Epithelial cell of alveolus of lung (primary cell): ENCODE results near the gene KRTAP3-3. TPM values are rescaled to one million over a fixed set of nuclear protein-coding genes. Genes with fewer than 3 reads are reported as not detected.

Source experiments
- total RNA-seq: library from RNA; depleted of rRNA; stranded (reverse); fragments of >200 nt; gene quantifications from 2 replicates; pipeline ENCODE4 v1.2.1, GENCODE V29; 2015

Gene KRTAP3-3
- total RNA-seq, result not detected in 2 replicates

DNA sequence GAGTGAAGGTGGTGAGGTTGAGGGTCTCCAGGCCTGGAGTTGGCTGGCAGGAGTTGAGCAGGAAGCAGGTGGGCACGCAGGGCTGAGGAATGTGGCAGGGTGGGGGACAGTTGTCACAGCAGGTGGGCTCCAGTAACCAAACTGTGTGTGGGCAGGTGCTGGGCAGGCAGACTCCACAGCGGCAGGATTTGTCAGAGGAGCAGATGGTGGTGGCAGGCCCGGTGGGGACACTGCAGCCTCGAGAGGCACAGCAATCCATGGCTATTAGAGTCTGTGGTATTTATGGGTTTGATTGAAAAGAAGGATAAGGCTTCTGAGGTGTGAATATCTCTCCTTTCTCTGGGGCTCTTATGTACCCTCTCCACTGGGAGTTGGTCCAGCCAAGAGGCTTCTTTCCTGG, at the start of gene KRTAP3-3:
TSS of gene KRTAP3-3 (minus strand) at position 326 of the 400 bp plus-strand sequence. CDS start at position 259, 67 bp downstream.

DNA sequence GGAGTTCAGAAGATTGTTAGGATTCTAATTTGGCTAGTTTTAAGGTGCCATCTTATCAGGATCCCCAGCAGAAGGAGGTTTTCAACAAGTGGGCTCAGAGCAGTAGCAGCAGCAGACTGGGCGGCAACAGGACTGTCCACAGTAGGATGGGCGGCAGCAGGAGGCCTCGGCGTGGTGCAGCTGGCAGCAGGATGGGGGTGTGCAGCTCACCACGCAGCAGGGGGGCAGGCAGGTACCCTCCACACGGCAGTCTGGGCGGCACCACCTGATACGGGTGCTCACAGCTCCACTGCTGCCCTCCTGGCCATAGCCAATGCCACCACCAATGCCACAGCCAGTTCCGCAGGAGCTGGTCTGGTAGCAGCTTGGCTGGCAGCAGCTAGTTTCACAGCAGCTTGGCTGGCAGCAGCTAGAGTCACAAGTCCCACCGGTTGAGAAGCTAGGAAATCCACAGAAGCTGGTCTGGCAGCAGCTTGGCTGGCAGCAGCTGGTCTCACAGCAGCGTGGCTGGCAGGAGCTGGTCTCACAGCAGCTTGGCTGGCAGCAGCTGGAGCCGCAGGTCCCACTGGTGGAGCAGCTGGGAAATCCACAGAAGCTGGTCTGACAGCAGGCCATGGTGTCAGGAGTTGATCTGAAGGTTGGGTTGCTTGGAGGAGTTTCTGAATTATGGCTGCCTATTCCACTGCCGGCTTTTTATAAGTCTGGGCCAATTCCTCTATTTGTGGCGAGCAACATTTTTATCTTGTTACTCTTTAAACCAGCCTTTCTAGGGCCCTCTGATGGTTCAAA, 47.0 kb upstream of the KRTAP3-3 start, which contains the start of gene KRTAP1-1:
TSS of gene KRTAP1-1 (minus strand) at position 668 of the 789 bp plus-strand sequence. CDS start at position 615, 53 bp downstream.

DNA sequence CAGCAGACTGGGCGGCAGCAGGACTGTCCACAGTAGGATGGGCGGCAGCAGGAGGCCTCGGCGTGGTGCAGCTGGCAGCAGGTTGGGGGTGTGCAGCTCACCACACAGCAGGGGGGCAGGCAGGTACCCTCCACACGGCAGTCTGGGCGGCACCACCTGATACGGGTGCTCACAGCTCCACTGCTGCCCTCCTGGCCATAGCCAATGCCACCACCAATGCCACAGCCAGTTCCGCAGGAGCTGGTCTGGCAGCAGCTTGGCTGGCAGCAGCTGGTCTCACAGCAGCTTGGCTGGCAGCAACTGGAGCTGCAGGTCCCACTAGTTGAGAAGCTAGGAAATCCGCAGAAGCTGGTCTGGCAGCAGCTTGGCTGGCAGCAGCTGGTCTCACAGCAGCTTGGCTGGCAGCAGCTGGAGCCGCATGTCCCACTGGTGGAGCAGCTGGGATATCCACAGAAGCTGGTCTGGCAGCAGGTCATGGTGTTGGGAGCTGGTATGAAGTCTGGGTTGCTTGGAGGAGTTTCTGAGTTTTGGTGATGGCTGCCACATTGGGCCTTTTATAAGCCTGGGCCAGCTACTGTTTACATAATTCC, 40.5 kb upstream of the KRTAP3-3 start, which contains the start of gene KRTAP1-3:
TSS of gene KRTAP1-3 (minus strand) at position 529 of the 590 bp plus-strand sequence. CDS start at position 476, 53 bp downstream.

DNA sequence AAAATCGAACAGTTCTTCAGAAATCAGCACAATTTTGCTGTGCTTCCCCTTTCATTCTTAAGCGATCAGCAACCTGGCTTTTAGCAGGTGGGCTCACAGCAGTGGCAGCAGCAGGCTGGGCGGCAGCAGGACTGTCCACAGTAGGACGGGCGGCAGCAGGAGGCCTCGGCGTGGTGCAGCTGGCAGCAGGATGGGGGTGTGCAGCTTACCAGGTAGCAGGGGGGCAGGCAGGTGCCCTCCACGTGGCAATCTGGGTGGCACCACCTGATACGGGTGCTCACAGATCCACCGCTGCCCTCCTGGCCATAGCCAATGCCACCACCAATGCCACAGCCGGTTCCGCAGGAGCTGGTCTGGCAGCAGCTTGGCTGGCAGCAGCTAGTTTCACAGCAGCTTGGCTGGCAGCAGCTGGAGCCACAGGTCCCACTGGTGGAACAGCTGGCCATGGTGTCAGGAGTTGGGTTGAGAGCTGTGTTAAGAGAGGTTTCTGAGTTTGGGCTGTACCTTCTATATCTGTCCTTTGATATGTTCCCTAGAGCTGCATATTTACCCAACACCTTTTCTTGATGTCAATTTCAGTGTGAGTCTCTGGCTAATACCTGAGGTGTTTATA, 35.8 kb upstream of the KRTAP3-3 start, which contains the start of gene KRTAP1-4:
TSS of gene KRTAP1-4 (minus strand) at position 563 of the 613 bp plus-strand sequence. CDS start at position 446, 117 bp downstream.

GRCh38 chr17:41026715-41027471, 32.9 kb upstream of the KRTAP3-3 start, which contains the start of gene KRTAP1-5:
Gene KRTAP1-5 (minus strand): TSS chr17:41027208. CDS start chr17:41027155, 53 bp downstream.

DNA sequence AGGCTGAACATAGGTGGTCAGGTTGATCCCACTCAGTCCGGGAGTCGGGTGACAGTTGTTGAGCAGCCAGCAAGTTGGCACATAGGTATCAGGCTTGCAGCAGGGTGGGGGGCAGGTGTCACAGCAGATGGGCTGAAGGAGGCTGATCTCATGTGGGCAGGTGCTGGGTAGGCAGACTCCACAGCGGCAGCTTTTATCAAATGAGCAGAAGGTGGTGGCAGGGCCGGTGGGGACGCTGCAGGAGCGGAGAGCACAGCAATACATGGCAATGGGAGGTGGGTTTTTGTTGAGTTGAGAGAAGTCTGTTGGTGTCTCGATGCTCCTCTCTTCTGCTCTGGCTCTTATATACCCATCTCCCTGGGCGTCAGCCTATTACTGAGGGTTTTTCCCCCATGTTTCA, 14.8 kb upstream of the KRTAP3-3 start, which contains the start of gene KRTAP3-1:
TSS of gene KRTAP3-1 (minus strand) at position 318 of the 400 bp plus-strand sequence. CDS start at position 264, 54 bp downstream.

GRCh38 chr17:40999563-40999962, 5.6 kb upstream of the KRTAP3-3 start, which contains the start of gene KRTAP3-2:
Gene KRTAP3-2 (minus strand): TSS chr17:40999906. CDS start chr17:40999853, 53 bp downstream.

GRCh38 chr17:40984226-40984625, 9.7 kb downstream of the KRTAP3-3 start, which contains the start of gene KRT40:
Gene KRT40 (minus strand): TSS chr17:40984326. CDS start chr17:40984273, 53 bp downstream.

GRCh38 chr17:40966848-40967247, 27.1 kb downstream of the KRTAP3-3 start, which contains the start of gene KRT39:
Gene KRT39 (minus strand): TSS chr17:40966948. CDS start chr17:40966856, 92 bp downstream.

Other genes with a start within 250 kb of the KRTAP3-3 start
- gene KRT25, start 238.8 kb downstream of the KRTAP3-3 start, total RNA-seq, result not detected in 2 replicates
- not detected in 2 replicates for gene KRT26, start 222.0 kb downstream of the KRTAP3-3 start, total RNA-seq
- gene KRT27, start 211.6 kb downstream of the KRTAP3-3 start, total RNA-seq, result not detected in 2 replicates
- gene KRT28, start 194.2 kb downstream of the KRTAP3-3 start, total RNA-seq, result not detected in 2 replicates
- gene KRT10, start 171.6 kb downstream of the KRTAP3-3 start, total RNA-seq, result 24.4 and 33.1 TPM in 2 replicates
- not detected in 2 replicates for gene KRT12, start 126.9 kb downstream of the KRTAP3-3 start, total RNA-seq
- not detected in 2 replicates for gene KRT20, start 108.9 kb downstream of the KRTAP3-3 start, total RNA-seq
- under 0.01 TPM in 1 of 2 replicates, not detected in the other for gene KRT23, start 56.5 kb downstream of the KRTAP3-3 start, total RNA-seq
- 0.52 TPM in 1 of 2 replicates, not detected in the other for gene KRT39, start 27.2 kb downstream of the KRTAP3-3 start, total RNA-seq
- gene KRT40, start 9.8 kb downstream of the KRTAP3-3 start, total RNA-seq, result not detected in 2 replicates
- gene KRTAP3-2, start 5.7 kb upstream of the KRTAP3-3 start, total RNA-seq, result not detected in 2 replicates
- not detected in 2 replicates for gene KRTAP3-1, start 15.0 kb upstream of the KRTAP3-3 start, total RNA-seq
- gene KRTAP1-5, start 33.0 kb upstream of the KRTAP3-3 start, total RNA-seq, result 10.1 TPM in 1 of 2 replicates, not detected in the other
- not detected in 2 replicates for gene KRTAP1-4, start 36.0 kb upstream of the KRTAP3-3 start, total RNA-seq
- gene KRTAP1-3, start 40.7 kb upstream of the KRTAP3-3 start, total RNA-seq, result not detected in 2 replicates
- gene KRTAP1-1, start 47.3 kb upstream of the KRTAP3-3 start, total RNA-seq, result not detected in 2 replicates
- not detected in 2 replicates for gene KRTAP2-1, start 53.2 kb upstream of the KRTAP3-3 start, total RNA-seq
- gene KRTAP2-2, start 61.1 kb upstream of the KRTAP3-3 start, total RNA-seq, result not detected in 2 replicates
- gene KRTAP2-3, start 66.0 kb upstream of the KRTAP3-3 start, total RNA-seq, result 1.9 TPM in 1 of 2 replicates, not detected in the other
- gene KRTAP2-4, start 71.7 kb upstream of the KRTAP3-3 start, total RNA-seq, result not detected in 2 replicates
- not detected in 2 replicates for gene KRTAP4-7, start 90.0 kb upstream of the KRTAP3-3 start, total RNA-seq
- gene KRTAP4-8, start 104.0 kb upstream of the KRTAP3-3 start, total RNA-seq, result not detected in 2 replicates
- gene KRTAP4-16, start 108.0 kb upstream of the KRTAP3-3 start, total RNA-seq, result not detected in 2 replicates
- not detected in 2 replicates for gene KRTAP4-9, start 111.2 kb upstream of the KRTAP3-3 start, total RNA-seq
- gene KRTAP4-11, start 124.2 kb upstream of the KRTAP3-3 start, total RNA-seq, result not detected in 2 replicates
- gene KRTAP4-12, start 130.0 kb upstream of the KRTAP3-3 start, total RNA-seq, result not detected in 2 replicates
- gene KRTAP4-6, start 146.4 kb upstream of the KRTAP3-3 start, total RNA-seq, result not detected in 2 replicates
- gene KRTAP4-5, start 155.7 kb upstream of the KRTAP3-3 start, total RNA-seq, result not detected in 2 replicates
- not detected in 2 replicates for gene KRTAP4-4, start 166.6 kb upstream of the KRTAP3-3 start, total RNA-seq
- gene KRTAP4-3, start 174.1 kb upstream of the KRTAP3-3 start, total RNA-seq, result not detected in 2 replicates
- not detected in 2 replicates for gene KRTAP4-2, start 184.1 kb upstream of the KRTAP3-3 start, total RNA-seq
- gene KRTAP4-1, start 190.7 kb upstream of the KRTAP3-3 start, total RNA-seq, result 0.13 TPM in 1 of 2 replicates, not detected in the other
- not detected in 2 replicates for gene KRTAP9-1, start 195.7 kb upstream of the KRTAP3-3 start, total RNA-seq
- gene KRTAP9-2, start 232.5 kb upstream of the KRTAP3-3 start, total RNA-seq, result not detected in 2 replicates
- gene KRTAP9-3, start 238.3 kb upstream of the KRTAP3-3 start, total RNA-seq, result not detected in 2 replicates
- gene KRTAP9-8, start 243.8 kb upstream of the KRTAP3-3 start, total RNA-seq, result not detected in 2 replicates